IPS-11a (cell line): ENCODE results near the gene DOCK4.

Experiments used
- H3K4me3 ChIP-seq: one replicate; pipeline ENCODE4 v1.5.1; 2013; ENCODE audit warnings: low read depth, low read length, control low read depth

DOCK4 gene

GRCh38 chr7:112215787-112216186 is 9.6 kb upstream of the DOCK4 start:
- H3K4me3 ChIP-seq: no peak overlapping the region

- H3K4me3 ChIP-seq: no peak overlapping the region
These were observed 8.7 kb upstream of the DOCK4 start for GRCh38 chr7:112214883-112215282.

DNA sequence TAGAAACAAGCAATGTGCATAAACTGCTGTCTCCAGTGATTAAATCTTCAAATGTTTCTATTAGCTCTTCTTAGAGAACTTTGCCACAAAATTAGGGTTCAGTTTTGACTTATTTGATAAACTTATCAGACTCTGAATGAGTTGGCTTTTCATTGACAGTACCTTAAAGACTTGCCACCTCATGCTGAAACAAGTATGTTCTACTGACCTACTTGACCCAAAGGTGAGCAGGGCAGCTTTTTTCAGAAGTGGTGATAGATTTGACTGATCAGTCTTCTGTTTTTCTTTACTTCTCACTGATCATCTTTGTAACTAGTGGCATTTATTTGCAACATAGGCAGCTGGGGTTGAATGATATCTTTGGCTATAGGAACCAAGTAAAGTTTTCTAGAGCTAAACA is 8.1 kb upstream of the DOCK4 start:
- no peak overlapping the region for H3K4me3 ChIP-seq

DNA sequence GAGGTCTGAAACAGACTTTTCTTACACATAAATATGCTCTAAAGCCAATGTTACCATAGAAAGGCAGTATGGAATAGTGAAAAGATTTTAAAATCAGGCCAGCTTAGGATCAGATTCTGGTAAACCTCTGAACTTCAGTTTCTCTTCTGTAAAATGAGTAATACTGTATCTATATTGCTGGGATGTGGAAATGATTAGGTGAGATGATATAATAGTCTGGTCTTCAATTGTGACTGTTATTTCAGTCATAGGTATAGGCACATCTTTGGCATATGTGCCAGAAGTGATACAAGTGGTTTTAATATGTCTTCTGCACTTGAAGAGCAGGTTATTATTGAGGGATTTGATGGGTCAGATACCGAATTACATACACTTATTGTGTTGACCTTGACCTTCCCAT is 7.5 kb upstream of the DOCK4 start:
- no peak overlapping the region for H3K4me3 ChIP-seq

- H3K4me3 ChIP-seq: no peak overlapping the region
These were observed 6.4 kb upstream of the DOCK4 start for GRCh38 chr7:112212571-112212970.

- H3K4me3 ChIP-seq: no peak overlapping the region
These were observed 5.2 kb upstream of the DOCK4 start for GRCh38 chr7:112211348-112211907.

GRCh38 chr7:112207765-112208164 is 1.6 kb upstream of the DOCK4 start:
- H3K4me3 ChIP-seq: no peak overlapping the region

GRCh38 chr7:112206991-112207592 is 893 bp upstream of the DOCK4 start:
- peak overlapping the region; percentile 85 for H3K4me3 ChIP-seq

- peak overlapping the region; percentile 85 for H3K4me3 ChIP-seq
These were observed 609 bp downstream of the DOCK4 start for GRCh38 chr7:112205343-112206237.

GRCh38 chr7:112204499-112205342 is 1.5 kb downstream of the DOCK4 start:
- peak overlapping the region; percentile 85 for H3K4me3 ChIP-seq

GRCh38 chr7:112203365-112203739 is 2.8 kb downstream of the DOCK4 start:
- H3K4me3 ChIP-seq: peak overlapping the region; percentile 24

- no peak overlapping the region for H3K4me3 ChIP-seq
These were observed 3.4 kb downstream of the DOCK4 start for GRCh38 chr7:112202816-112203215.

DNA sequence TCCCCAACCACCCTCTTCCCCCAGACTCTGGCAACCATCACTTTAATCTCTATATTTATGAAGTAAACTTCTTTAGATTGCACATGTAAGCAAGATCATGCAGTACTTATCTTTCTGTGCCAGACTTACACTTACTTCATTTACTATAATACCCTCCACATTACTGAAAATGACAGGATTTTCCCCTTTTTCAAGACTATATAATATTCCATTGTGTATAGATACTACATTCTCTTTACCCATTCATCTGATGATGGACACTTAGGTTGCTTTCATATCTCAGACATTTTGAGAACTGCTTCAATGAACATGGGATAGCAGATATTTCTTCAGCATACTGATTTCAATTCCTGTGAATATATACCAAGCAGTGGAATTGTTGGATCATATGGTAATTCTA is 4.4 kb downstream of the DOCK4 start:
- no peak overlapping the region for H3K4me3 ChIP-seq

DNA sequence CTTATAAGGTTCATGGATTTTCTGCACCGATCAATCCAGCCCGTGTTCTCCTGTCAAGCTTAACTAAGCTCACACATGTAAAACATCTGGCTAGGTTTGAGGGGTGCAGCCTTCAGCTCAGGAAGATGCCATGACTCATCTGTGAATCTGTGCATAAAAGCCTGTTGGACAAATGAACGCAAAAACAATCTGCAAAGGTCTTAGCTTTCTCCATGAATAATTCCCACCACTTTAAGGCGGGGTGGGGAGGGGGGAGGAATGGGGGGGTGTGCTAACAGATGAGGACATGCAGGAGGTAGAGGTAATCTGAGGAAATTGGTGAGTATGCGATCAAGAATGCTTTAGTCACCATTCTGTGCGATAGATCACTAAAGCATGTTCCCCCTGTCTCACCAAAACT is 4.8 kb downstream of the DOCK4 start:
- no peak overlapping the region for H3K4me3 ChIP-seq

DNA sequence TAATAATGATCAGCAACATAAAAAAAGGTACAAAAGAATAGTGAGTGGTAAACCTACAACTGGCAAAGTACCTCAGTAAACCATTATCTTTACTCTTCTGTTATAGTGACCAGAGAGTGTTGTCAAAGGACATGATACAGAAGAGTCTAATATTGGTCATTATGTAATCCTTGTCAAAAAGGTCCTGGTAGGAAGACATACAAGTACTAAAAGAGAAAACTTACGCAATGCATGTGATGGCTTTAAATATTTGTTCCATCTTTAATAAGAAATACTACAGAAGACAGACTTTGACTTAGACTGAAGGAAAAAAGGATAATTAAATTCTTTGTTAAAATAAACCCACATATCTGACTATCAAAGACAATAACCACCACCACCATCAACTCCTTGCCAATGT is 6.5 kb downstream of the DOCK4 start:
- H3K4me3 ChIP-seq: no peak overlapping the region

- no peak overlapping the region for H3K4me3 ChIP-seq
These were observed 7.1 kb downstream of the DOCK4 start for GRCh38 chr7:112199035-112199655.

- no peak overlapping the region for H3K4me3 ChIP-seq
These were observed 8.9 kb downstream of the DOCK4 start for GRCh38 chr7:112197322-112197721.

GRCh38 chr7:112195717-112196116 is 10.5 kb downstream of the DOCK4 start:
- H3K4me3 ChIP-seq: no peak overlapping the region

DNA sequence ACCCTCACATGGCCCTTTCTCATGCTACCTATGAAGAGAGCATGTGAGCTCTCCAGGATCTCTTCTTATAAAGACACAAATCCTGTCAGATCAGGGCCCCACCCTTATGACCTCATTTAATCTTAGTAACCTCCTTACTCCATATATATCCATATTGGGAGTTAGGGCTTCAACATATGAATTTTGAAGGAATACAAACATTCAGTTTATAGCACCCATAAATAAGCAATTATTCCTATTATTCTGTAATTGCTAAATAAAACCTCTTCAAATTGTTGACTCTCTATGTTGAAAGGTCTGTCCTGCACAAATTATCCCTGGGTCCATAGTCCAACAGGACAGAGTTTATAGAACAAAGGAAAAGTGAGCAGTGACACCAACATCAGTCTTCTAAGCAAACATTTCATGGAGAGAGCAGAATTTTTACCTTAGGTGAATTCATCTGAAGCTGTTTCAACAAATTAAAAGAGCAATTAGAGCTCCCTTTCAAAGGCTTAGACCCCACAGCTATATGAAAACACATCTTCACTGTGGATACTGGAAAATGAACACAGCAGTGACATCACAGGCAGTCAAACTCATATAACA is 12.2 kb downstream of the DOCK4 start:
- no peak overlapping the region for H3K4me3 ChIP-seq
